A549 (cell line): Measurements from ENCODE around the gene PPP1R3D. TPM values are rescaled to one million over a fixed set of nuclear protein-coding genes. Genes with fewer than 3 reads are reported as not detected.
"Not testable (repeated sequence)": the region's sequence is repeated elsewhere in the genome, so short reads cannot be mapped to it uniquely, and the experiment has no call there.

ENCODE experiments used
- ATAC-seq, 2 experiments: fragments of 200-7000 bp in 1 of 2; fragments of >200 bp in 1 of 2; cut with Nextera tagmentation in 1 of 2; cut with Tn5 transposase in 1 of 2; 3 replicates each; pipeline versions ENCODE4 v1.8.0 to v1.9.1; 2018 to 2020; ENCODE audit warnings: mild to moderate bottlenecking in 1 of 2, moderate library complexity in 1 of 2
- CTCF ChIA-PET: fragments of 300-600 bp; sonication (Branson Sonifier 250); formaldehyde crosslinking; extraction: SDS; loops from one replicate; lab custom pipeline; 2021; ENCODE audit warnings: antibody characterized with exemption, inconsistent platforms; lab: Yijun Ruan, JAX
- POLR2A ChIA-PET: fragments of 350-600 bp; formaldehyde crosslinking; extraction: SDS; loops from one replicate; lab custom pipeline; 2021; ENCODE audit warnings: antibody characterized with exemption, inconsistent platforms; lab: Yijun Ruan, JAX
- DNase-seq, 2 experiments: peaks; one replicate each; pipeline versions ENCODE4 v3.0.0 to v3.0.0-alpha.2; 2011 to 2016; ENCODE audit warnings: low read depth in 1 of 2, low spot score in 1 of 2
- FAIRE-seq: peaks from 2 replicates; lab custom pipeline; 2011; peaks lifted over from hg19 to GRCh38; lab: Jason Lieb, UNC
- H3K27ac ChIP-seq, 2 experiments: fragments of >200 bp; sonication (Bioruptor Twin); formaldehyde crosslinking; 3 replicates each; pipeline ENCODE4 v1.5.1; 2016 to 2017
- H3K4me1 ChIP-seq: fragments of >200 bp; sonication (Bioruptor Twin); formaldehyde crosslinking; 3 replicates; pipeline ENCODE4 v1.6.1; 2016
- H3K4me2 ChIP-seq: fragments of >200 bp; sonication (Bioruptor Twin); formaldehyde crosslinking; 3 replicates; pipeline ENCODE4 v1.6.1; 2016
- H3K4me3 ChIP-seq: fragments of >200 bp; sonication (Bioruptor Twin); formaldehyde crosslinking; 3 replicates; pipeline ENCODE4 v1.5.1; 2016
- H3K9me3 ChIP-seq: fragments of >200 bp; sonication (Bioruptor Twin); formaldehyde crosslinking; 3 replicates; pipeline ENCODE4 v1.6.1; 2016
- CBX8 ChIP-seq: fragments of 200-600 bp; sonication (generic); IDR thresholded peaks from 2 replicates; pipeline ENCODE4 v1.6.1; 2016
- EHF ChIP-seq: fragments of 250-450 bp; sonication (Bioruptor Pico); IDR thresholded peaks from 2 replicates; pipeline ENCODE4 v1.5.0; 2020; ENCODE audit warnings: mild to moderate bottlenecking
- EP300 ChIP-seq, 2 experiments: fragments of >200 bp; sonication (Bioruptor Twin); formaldehyde crosslinking; IDR thresholded peaks; 2 replicates in 1 of 2; 3 replicates in 1 of 2; pipeline ENCODE4 v1.6.1; 2016 to 2017
- ESRRA ChIP-seq: fragments of 150-350 bp; IDR thresholded peaks from 2 replicates; pipeline ENCODE4 v1.6.1; 2014; ENCODE audit warnings: mild to moderate bottlenecking, low read length, borderline replicate concordance
- FOSL2 ChIP-seq, 2 experiments: fragments of 450-650 bp in 1 of 2; fragments of >200 bp in 1 of 2; sonication (Bioruptor Twin) in 1 of 2; formaldehyde crosslinking; IDR thresholded peaks; 2 replicates each; pipeline versions ENCODE4 v1.5.0 to v1.6.1; 2016 to 2020; ENCODE audit warnings: mild to moderate bottlenecking in 1 of 2, moderate library complexity in 1 of 2
- GATA3 ChIP-seq: IDR thresholded peaks from 2 replicates; pipeline ENCODE4 v1.6.1; 2012; ENCODE audit warnings: borderline replicate concordance
- HEYL ChIP-seq: fragments of 250-450 bp; sonication (Bioruptor Pico); IDR thresholded peaks from 2 replicates; pipeline ENCODE4 v1.8.0; 2021; ENCODE audit warnings: mild to moderate bottlenecking, moderate library complexity
- HOXB13 ChIP-seq: fragments of 250-450 bp; sonication (Bioruptor Pico); IDR thresholded peaks from 2 replicates; pipeline ENCODE4 v1.5.0; 2020; ENCODE audit warnings: low read depth, mild to moderate bottlenecking, moderate library complexity
- KDM5A ChIP-seq: fragments of 200-600 bp; sonication (generic); IDR thresholded peaks from 2 replicates; pipeline ENCODE4 v1.6.1; 2016; ENCODE audit warnings: antibody characterized with exemption, mild to moderate bottlenecking
- MAFK ChIP-seq: fragments of 450-650 bp; IDR thresholded peaks from 2 replicates; pipeline ENCODE4 v1.6.1; 2014; ENCODE audit not compliant: partially characterized antibody
- NFE2L2 ChIP-seq: fragments of 150-350 bp; conservative IDR thresholded peaks from 2 replicates; pipeline ENCODE4 v1.6.1; 2014; ENCODE audit warnings: low read length
- NPAS2 ChIP-seq: fragments of 250-450 bp; sonication (Bioruptor Pico); IDR thresholded peaks from 2 replicates; pipeline ENCODE4 v1.8.0; 2022; ENCODE audit warnings: mild to moderate bottlenecking, moderate library complexity, borderline replicate concordance
- POLR2A ChIP-seq: IDR thresholded peaks from 2 replicates; pipeline ENCODE4 v1.6.1; 2012; ENCODE audit warnings: mild to moderate bottlenecking, low read length
- RAD21 ChIP-seq, 2 experiments: fragments of >200 bp in 1 of 2; sonication (Bioruptor Twin) in 1 of 2; formaldehyde crosslinking in 1 of 2; IDR thresholded peaks in 1 of 2; conservative IDR thresholded peaks in 1 of 2; 2 replicates in 1 of 2; 3 replicates in 1 of 2; pipeline ENCODE4 v1.6.1; 2012 to 2018; ENCODE audit warnings: inconsistent platforms in 1 of 2
- RARB ChIP-seq: fragments of 250-450 bp; sonication (Bioruptor Pico); IDR thresholded peaks from 2 replicates; pipeline ENCODE4 v1.8.0; 2021; ENCODE audit warnings: mild to moderate bottlenecking, moderate library complexity
- RCOR1 ChIP-seq: fragments of 150-350 bp; IDR thresholded peaks from 2 replicates; pipeline ENCODE4 v1.6.1; 2014; ENCODE audit warnings: antibody characterized with exemption, low read length, low read depth
- RNF2 ChIP-seq: fragments of 200-600 bp; sonication (generic); IDR thresholded peaks from 2 replicates; pipeline ENCODE4 v1.6.1; 2016; ENCODE audit warnings: low read depth, mild to moderate bottlenecking, antibody characterized with exemption, moderate library complexity, borderline replicate concordance
- SREBF2 ChIP-seq: fragments of 450-650 bp; IDR thresholded peaks from 2 replicates; pipeline ENCODE4 v1.6.1; 2014; ENCODE audit warnings: mild to moderate bottlenecking, moderate library complexity
- TFCP2L1 ChIP-seq: fragments of 250-450 bp; sonication (Bioruptor Pico); IDR thresholded peaks from 2 replicates; pipeline ENCODE4 v1.5.0; 2021; ENCODE audit warnings: mild to moderate bottlenecking
- ZFP36 ChIP-seq: fragments of 450-650 bp; IDR thresholded peaks from 2 replicates; pipeline ENCODE4 v1.6.1; 2014; ENCODE audit warnings: borderline replicate concordance; ENCODE audit not compliant: partially characterized antibody
- ZSCAN20 ChIP-seq: fragments of 250-450 bp; sonication (Bioruptor Pico); IDR thresholded peaks from 2 replicates; pipeline ENCODE4 v1.8.0; 2022; ENCODE audit warnings: mild to moderate bottlenecking, moderate library complexity
- WGBS: methylation state at CpG from one replicate; pipeline ENCODE4 v1.1.6; 2017; ENCODE audit errors: missing lambda C conversion rate; 5-methylcytosine and 5-hydroxymethylcytosine counted together
- polyA plus RNA-seq, 4 experiments: library from polyadenylated mRNA; depleted of rRNA in 3 of 4; stranded (reverse); fragments of >200 nt; fragmentation: RNase III in 1 of 4; extraction: RNeasy Plus Mini Kit Qiagen cat#74134 plus additional on column Dnase treatment in 1 of 4; gene quantifications; 2 replicates in 3 of 4; 3 replicates in 1 of 4; pipeline ENCODE4 v1.2.3, GENCODE V29; 2011 to 2017
- TF ChIP-seq, protein P1 (sequence below): fragments of 250-450 bp; sonication (Bioruptor Pico); IDR thresholded peaks from 2 replicates; pipeline ENCODE4 v1.5.0; 2020; ENCODE audit warnings: low read depth, mild to moderate bottlenecking, moderate library complexity
- TF ChIP-seq, protein P2 (sequence below): IDR thresholded peaks from 2 replicates; pipeline ENCODE4 v1.6.1; 2012
- TF ChIP-seq, protein P3 (sequence below): IDR thresholded peaks from 2 replicates; pipeline ENCODE4 v1.6.1; 2012; ENCODE audit warnings: low read depth, borderline replicate concordance
- TF ChIP-seq, protein P4 (sequence below): fragments of >200 bp; sonication (Bioruptor Twin); formaldehyde crosslinking; IDR thresholded peaks from 3 replicates; pipeline ENCODE4 v1.6.1; 2016
- TF ChIP-seq, protein P5 (sequence below): fragments of 200-600 bp; sonication (generic); IDR thresholded peaks from 2 replicates; pipeline ENCODE4 v1.6.1; 2016; ENCODE audit warnings: antibody characterized with exemption, mild to moderate bottlenecking, moderate library complexity

PPP1R3D gene
- polyA plus RNA-seq, 2 of the 4 experiments (the other 2 are of a cell fraction), result 2.7 to 3.9 TPM

DNA sequence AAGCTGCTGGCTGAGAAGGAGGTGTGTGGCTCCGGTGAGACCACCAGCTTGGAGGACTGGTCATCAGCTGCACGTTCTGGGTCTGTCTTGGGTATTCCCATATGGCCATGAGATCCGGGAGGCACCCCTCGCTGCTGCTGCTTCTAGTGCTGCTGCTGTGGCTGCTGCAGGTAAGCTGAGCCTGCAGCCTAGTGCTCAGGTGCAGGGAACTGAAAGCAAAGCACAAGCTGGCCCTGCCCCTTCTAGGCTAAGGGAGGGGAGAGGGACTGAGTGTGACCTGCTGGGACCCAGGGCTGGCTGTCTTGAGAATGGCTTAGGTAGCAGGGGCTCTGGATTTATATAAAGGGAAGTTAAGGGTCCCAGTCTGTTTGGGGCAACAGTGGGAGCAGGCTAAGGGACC, 18.5 kb upstream of the PPP1R3D start:
- FAIRE-seq, result no peak
- CTCF ChIA-PET, result interaction anchor here (0.7 to 1.1 kb wide), 2 partner anchors 9 to 25 kb away, joined by 3 to 5 read pairs; no protein-coding TSS in a partner anchor
- Histone ChIP-seq H3K4me3 (no peak overlapping the region), H3K9me3 (no peaks in the 10 kb centered on the region), H3K4me1 (no peaks in the 10 kb centered on the region), H3K27ac (no peak overlapping the region), H3K4me2 (no peak overlapping the region)
- ATAC-seq, result no peak
- no peak for DNase-seq
- POLR2A ChIA-PET, result no interaction called here
- 86% methylated on average over 4 of the region's 4 CpGs for WGBS
- TF ChIP-seq, protein P1, sequence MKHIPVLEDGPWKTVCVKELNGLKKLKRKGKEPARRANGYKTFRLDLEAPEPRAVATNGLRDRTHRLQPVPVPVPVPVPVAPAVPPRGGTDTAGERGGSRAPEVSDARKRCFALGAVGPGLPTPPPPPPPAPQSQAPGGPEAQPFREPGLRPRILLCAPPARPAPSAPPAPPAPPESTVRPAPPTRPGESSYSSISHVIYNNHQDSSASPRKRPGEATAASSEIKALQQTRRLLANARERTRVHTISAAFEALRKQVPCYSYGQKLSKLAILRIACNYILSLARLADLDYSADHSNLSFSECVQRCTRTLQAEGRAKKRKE (CRISPR knock-in tag), result no peak
- TF ChIP-seq RAD21 (conservative IDR thresholded peaks at IDR 0.05 in 1 of 2, IDR thresholded peaks at IDR 0.05 in 1 of 2), result no peak
- no peak for TF ChIP-seq EP300 (IDR thresholded peaks at IDR 0.05)
- no peak for TF ChIP-seq NPAS2
- TF ChIP-seq POLR2A, result no peak
- TF ChIP-seq ZFP36, result no peak
- TF ChIP-seq, protein P2, sequence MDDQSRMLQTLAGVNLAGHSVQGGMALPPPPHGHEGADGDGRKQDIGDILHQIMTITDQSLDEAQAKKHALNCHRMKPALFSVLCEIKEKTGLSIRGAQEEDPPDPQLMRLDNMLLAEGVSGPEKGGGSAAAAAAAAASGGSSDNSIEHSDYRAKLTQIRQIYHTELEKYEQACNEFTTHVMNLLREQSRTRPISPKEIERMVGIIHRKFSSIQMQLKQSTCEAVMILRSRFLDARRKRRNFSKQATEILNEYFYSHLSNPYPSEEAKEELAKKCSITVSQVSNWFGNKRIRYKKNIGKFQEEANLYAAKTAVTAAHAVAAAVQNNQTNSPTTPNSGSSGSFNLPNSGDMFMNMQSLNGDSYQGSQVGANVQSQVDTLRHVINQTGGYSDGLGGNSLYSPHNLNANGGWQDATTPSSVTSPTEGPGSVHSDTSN, result no peak
- TF ChIP-seq RNF2, result no peak
- no peak for TF ChIP-seq HOXB13 (CRISPR knock-in tag)
- no peak for TF ChIP-seq KDM5A
- TF ChIP-seq, protein P3, sequence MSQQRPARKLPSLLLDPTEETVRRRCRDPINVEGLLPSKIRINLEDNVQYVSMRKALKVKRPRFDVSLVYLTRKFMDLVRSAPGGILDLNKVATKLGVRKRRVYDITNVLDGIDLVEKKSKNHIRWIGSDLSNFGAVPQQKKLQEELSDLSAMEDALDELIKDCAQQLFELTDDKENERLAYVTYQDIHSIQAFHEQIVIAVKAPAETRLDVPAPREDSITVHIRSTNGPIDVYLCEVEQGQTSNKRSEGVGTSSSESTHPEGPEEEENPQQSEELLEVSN, result no peak
- TF ChIP-seq FOSL2 (IDR thresholded peaks at IDR 0.05), result no peak
- no peak for TF ChIP-seq FOSL2 (CRISPR knock-in tag; IDR thresholded peaks at IDR 0.05)
- TF ChIP-seq EHF (CRISPR knock-in tag), result no peak
- TF ChIP-seq MAFK, result no peak
- no peak for TF ChIP-seq SREBF2
- no peak for TF ChIP-seq RCOR1
- no peak for TF ChIP-seq CBX8
- TF ChIP-seq, protein P4, sequence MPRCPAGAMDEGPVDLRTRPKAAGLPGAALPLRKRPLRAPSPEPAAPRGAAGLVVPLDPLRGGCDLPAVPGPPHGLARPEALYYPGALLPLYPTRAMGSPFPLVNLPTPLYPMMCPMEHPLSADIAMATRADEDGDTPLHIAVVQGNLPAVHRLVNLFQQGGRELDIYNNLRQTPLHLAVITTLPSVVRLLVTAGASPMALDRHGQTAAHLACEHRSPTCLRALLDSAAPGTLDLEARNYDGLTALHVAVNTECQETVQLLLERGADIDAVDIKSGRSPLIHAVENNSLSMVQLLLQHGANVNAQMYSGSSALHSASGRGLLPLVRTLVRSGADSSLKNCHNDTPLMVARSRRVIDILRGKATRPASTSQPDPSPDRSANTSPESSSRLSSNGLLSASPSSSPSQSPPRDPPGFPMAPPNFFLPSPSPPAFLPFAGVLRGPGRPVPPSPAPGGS, result no peak
- TF ChIP-seq ESRRA, result no peak
- TF ChIP-seq, all 56 proteins: peak for 0

DNA sequence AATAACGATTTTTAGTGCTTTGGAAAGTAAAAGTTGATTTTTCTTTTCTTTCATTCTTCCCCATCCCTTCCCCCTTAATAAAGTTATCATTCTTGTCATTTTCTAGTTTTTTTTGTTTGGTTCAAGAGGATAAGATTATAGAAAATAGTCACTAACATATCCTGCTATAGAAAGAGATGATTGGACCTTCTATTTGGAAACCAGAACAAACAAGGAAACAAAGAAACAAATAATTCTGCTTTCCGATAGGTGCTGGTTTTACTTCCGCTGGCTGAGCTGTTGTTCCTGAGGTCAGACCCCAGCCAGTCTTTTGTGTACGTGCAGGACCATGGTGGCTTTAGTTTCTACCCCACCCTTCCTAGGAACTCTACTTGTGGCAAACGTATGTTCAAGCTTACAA, 18.0 kb upstream of the PPP1R3D start, which contains the start of gene CDH26:
Gene CDH26 (plus strand): TSS at position 301 of the 400 bp plus-strand sequence. CDS start 304 bp downstream, outside the sequence.
- WGBS, result 62% methylated on average over 5 of the region's 5 CpGs
- CTCF ChIA-PET, result interaction anchor here (0.7 to 1.1 kb wide), 3 partner anchors 8 to 24 kb away, joined by 3 to 5 read pairs (median 3); no protein-coding TSS in a partner anchor
- ATAC-seq, result no peak
- H3K4me2 ChIP-seq, result no peak within 1 kb of the TSS
- H3K4me1 ChIP-seq, result no peaks in the 10 kb centered on the region
- TF ChIP-seq NFE2L2, result no peak
- TF ChIP-seq HEYL (CRISPR knock-in tag), result no peak
- TF ChIP-seq, protein P5, sequence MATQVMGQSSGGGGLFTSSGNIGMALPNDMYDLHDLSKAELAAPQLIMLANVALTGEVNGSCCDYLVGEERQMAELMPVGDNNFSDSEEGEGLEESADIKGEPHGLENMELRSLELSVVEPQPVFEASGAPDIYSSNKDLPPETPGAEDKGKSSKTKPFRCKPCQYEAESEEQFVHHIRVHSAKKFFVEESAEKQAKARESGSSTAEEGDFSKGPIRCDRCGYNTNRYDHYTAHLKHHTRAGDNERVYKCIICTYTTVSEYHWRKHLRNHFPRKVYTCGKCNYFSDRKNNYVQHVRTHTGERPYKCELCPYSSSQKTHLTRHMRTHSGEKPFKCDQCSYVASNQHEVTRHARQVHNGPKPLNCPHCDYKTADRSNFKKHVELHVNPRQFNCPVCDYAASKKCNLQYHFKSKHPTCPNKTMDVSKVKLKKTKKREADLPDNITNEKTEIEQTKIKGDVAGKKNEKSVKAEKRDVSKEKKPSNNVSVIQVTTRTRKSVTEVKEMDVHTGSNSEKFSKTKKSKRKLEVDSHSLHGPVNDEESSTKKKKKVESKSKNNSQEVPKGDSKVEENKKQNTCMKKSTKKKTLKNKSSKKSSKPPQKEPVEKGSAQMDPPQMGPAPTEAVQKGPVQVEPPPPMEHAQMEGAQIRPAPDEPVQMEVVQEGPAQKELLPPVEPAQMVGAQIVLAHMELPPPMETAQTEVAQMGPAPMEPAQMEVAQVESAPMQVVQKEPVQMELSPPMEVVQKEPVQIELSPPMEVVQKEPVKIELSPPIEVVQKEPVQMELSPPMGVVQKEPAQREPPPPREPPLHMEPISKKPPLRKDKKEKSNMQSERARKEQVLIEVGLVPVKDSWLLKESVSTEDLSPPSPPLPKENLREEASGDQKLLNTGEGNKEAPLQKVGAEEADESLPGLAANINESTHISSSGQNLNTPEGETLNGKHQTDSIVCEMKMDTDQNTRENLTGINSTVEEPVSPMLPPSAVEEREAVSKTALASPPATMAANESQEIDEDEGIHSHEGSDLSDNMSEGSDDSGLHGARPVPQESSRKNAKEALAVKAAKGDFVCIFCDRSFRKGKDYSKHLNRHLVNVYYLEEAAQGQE, result no peak
- TF ChIP-seq ZSCAN20 (CRISPR knock-in tag), result no peak
- no peak for TF ChIP-seq RNF2
- no peak for TF ChIP-seq GATA3
- no peak for TF ChIP-seq RAD21 (conservative IDR thresholded peaks at IDR 0.05 in 1 of 2, IDR thresholded peaks at IDR 0.05 in 1 of 2)
- no peak for TF ChIP-seq CBX8
- TF ChIP-seq SREBF2, result no peak
- no peak for TF ChIP-seq TFCP2L1 (CRISPR knock-in tag)
- TF ChIP-seq EP300 (IDR thresholded peaks at IDR 0.05), result no peak
- TF ChIP-seq RARB (CRISPR knock-in tag), result no peak
- H3K4me3 ChIP-seq, result no peak within 1 kb of the TSS
- FAIRE-seq, result no peak
- no peaks in the 10 kb centered on the region for H3K9me3 ChIP-seq
- DNase-seq, result no peak
- no peak within 1 kb of the TSS for H3K27ac ChIP-seq
- POLR2A ChIA-PET, result no interaction called here

DNA sequence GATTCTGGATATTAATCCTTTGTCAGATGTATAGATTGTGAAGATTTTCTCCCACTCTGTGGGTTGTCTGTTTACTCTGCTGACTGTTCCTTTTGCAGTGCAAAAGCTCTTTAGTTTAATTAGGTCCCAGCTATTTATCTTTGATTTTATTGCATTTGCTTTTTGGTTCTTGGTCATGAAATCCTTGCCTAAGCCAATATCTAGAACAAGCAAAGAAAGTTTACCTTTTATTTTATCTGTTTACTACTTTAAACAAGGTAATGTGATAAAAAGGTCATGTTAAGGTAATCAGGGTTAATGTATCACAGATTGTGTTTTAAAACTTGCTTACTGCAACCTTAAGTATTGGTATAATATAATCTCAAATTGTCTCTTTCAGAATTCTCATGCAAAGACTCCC, 17.5 kb upstream of the PPP1R3D start:
- DNase-seq, ATAC-seq, POLR2A ChIA-PET, H3K9me3 ChIP-seq, FAIRE-seq, H3K27ac ChIP-seq, H3K4me2 ChIP-seq, H3K4me1 ChIP-seq, H3K4me3 ChIP-seq: not testable (repeated sequence)
- CTCF ChIA-PET, result interaction anchor here (0.7 kb wide), 1 partner anchor 19 kb away, joined by 3 read pairs; no protein-coding TSS in a partner anchor
